Measurements from ENCODE around the gene KCNA1. TPM values are rescaled to one million over a fixed set of nuclear protein-coding genes. Genes with fewer than 3 reads are reported as not detected.

KCNA1 gene
- total and polyA plus RNA-seq, 5 experiments from 2014 or later: not detected

DNA sequence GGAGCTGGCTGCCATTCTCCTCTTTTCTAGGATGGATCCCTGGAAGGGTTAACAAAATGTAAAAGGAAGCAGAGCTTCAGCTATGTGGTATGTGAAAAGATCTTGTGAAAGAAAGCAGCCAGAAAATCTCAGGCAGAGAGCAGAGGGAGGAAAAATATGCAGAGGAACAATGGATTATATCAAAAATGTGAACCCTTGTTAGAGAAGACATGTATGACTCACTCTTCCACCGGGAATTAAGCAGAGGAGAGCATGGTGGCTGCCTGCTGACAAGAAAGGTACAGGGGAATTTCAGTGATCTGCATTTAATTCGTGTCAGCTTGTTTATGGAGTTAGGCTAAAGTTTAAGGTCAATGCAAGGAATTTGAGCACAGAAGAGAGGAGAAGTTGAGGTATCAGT lies 46.3 kb downstream of the KCNA1 start:
- H3K4me1 Mint-ChIP-seq: no peaks in the 10 kb centered on the region
- H3K9me3 Mint-ChIP-seq: peaks cover 0 to 2% (median 0%) of the 10 kb centered on the region in 9 donors
- no peaks in the 10 kb centered on the region for H3K36me3 Mint-ChIP-seq
- no peak for DNase-seq
- H3K4me3 Mint-ChIP-seq: no peak overlapping the region
- ATAC-seq: no peak
- H3K27ac Mint-ChIP-seq: no peak overlapping the region
- POLR2A ChIA-PET: no interaction called here
- peaks cover 26 to 53% (median 36%) of the 10 kb centered on the region in 5 donors for H3K27me3 Mint-ChIP-seq

DNA sequence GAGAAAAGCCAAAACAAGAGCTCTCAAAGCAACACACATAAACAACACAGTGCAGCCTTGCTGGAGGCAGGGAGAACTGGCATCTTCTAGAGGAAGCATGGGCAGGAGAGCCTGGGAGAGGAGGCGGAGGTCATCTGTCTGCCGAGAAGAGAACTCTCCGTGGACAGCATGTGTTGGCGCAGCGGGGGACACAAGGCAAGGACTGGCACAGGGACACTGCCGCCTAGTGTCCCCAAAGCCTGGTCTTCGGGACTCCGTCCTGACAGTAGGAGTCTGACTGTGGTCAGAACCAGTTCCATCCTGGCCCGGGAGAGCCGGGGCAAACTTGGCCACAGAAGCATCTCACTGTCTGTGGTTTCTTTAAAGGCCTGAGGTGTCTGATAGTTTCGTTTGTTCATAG lies 47.3 kb downstream of the KCNA1 start:
- H3K4me3 Mint-ChIP-seq: no peak overlapping the region
- no peak for ATAC-seq
- no peaks in the 10 kb centered on the region for H3K36me3 Mint-ChIP-seq
- peaks cover 30 to 62% (median 42%) of the 10 kb centered on the region in 5 donors for H3K27me3 Mint-ChIP-seq
- DNase-seq: no peak
- H3K27ac Mint-ChIP-seq: no peak overlapping the region
- POLR2A ChIA-PET: no interaction called here
- H3K9me3 Mint-ChIP-seq: peaks cover 0 to 2% (median 0%) of the 10 kb centered on the region in 9 donors
- no peaks in the 10 kb centered on the region for H3K4me1 Mint-ChIP-seq

DNA sequence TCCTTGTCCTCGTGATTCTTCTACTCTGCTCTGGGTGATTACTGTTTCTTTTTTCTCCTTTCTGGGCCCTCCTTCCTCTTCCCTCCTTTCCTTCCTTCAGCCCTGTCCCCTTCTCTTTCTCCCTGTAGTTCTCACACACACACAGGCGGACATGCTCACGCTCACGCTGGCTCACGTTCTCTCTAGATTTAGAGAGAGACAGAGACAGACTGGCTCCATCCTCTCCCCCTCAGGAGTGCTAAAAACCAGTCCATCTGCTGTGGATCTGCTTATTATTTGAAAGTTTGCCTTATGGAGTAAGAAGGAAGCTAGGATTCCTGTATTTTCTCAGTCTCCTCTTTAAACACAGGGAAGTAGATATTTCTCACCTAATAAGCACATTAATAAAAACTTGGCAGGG lies 48.1 kb downstream of the KCNA1 start:
- H3K4me1 Mint-ChIP-seq: no peaks in the 10 kb centered on the region

DNA sequence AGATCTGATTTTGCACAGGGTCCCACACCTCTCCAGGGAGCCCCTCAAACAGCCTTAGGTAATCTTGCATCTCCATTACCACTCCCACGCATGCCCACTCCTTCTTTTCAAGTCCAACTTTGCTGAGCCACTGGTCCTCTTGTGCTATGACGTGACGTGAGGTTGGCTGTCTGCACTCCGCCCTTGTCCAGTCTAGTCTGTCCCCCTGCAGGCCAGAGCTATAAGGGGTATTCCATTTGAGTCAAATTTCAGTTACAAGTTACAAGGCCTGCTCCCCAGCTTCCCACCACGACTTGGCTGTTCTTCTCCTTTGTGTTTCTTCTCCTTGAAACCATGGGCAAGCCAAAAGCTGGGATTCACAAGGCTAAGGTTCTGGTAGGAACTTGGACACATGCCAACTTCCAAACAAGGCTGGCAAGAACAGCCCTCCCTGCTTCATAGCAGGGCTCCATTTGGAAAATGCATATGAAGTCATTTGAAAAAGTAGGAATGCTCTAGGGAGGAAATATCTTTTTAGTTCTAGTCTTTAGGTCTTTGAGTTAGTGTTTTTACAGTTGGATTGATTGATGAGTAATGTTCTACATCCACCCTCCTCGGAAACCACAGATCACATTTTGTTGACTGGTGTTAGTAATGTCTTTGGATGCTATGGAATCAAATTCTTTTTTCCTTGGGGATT lies 49.1 kb downstream of the KCNA1 start:
- POLR2A ChIA-PET: no interaction called here
- ATAC-seq (no peak), DNase-seq (no peak)
- no peaks in the 10 kb centered on the region for H3K4me1 Mint-ChIP-seq
- H3K27ac Mint-ChIP-seq: peak overlapping the region in 1 of 10 donors; percentile 20
- H3K9me3 Mint-ChIP-seq: peaks cover 0 to 2% (median 0%) of the 10 kb centered on the region in 9 donors
- no peak overlapping the region for H3K4me3 Mint-ChIP-seq
- H3K36me3 Mint-ChIP-seq: no peaks in the 10 kb centered on the region
- H3K27me3 Mint-ChIP-seq: peaks cover 30 to 69% (median 39%) of the 10 kb centered on the region in 5 donors

More for the DNA sequence above, 48.1 kb downstream of the KCNA1 start:
- H3K27ac Mint-ChIP-seq: no peak overlapping the region
- H3K27me3 Mint-ChIP-seq: peaks cover 30 to 68% (median 42%) of the 10 kb centered on the region in 5 donors
- DNase-seq: no peak
- POLR2A ChIA-PET: no interaction called here
- peaks cover 0 to 2% (median 0%) of the 10 kb centered on the region in 9 donors for H3K9me3 Mint-ChIP-seq
- ATAC-seq: no peak
- no peaks in the 10 kb centered on the region for H3K36me3 Mint-ChIP-seq
- H3K4me3 Mint-ChIP-seq: no peak overlapping the region

DNA sequence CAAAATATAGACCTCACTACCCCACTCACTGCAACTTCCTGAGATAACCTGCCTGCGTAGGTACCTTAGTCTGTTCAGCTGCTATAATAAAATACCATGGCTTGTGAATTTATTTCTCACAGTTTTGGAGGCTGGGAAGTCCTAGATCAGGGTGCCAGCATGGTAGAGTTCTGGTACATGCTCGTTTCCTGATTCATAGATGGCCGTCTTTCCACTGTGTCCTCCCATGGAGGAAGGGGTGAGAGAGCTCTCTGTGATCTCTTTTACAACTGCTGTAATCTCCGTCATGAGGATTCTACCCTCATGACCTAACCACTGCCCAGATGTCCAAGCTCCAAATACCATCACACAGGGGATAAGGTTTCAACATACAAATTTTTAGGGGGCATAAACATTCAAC lies 49.7 kb downstream of the KCNA1 start:
- Mint-ChIP-seq H3K4me3 (no peak overlapping the region), H3K9me3 (no peaks in the 10 kb centered on the region), H3K4me1 (no peaks in the 10 kb centered on the region), H3K27ac (no peak overlapping the region), H3K27me3 (peaks cover 34 to 74% (median 45%) of the 10 kb centered on the region in 5 donors), H3K36me3 (no peaks in the 10 kb centered on the region)
- POLR2A ChIA-PET: no interaction called here
- DNase-seq: no peak
- no peak for ATAC-seq

DNA sequence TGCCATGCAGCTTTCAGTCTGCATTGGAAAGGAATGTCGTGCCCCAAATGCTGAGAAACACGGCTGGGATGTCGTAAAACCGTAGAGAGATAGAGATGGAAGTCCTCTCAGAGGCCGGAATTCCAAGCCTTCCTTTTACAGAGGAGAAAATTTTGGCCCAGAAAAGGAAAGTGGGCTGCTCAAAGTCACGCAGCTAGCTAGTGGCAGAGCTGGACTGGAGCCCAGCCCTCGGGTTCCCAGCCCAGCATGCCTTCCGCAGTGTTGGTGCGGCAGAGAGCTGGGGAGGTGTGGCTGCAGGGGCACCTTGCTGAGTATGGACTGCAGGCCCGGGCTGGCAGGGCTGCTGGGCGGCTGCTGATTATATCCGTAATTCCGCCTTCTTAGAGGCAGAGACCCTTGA lies 50.3 kb downstream of the KCNA1 start:
- Mint-ChIP-seq H3K4me1 (no peaks in the 10 kb centered on the region), H3K27me3 (peaks cover 35 to 79% (median 47%) of the 10 kb centered on the region in 5 donors), H3K27ac (no peak overlapping the region), H3K36me3 (no peaks in the 10 kb centered on the region), H3K9me3 (no peaks in the 10 kb centered on the region), H3K4me3 (no peak overlapping the region)
- POLR2A ChIA-PET: no interaction called here
- DNase-seq (no peak), ATAC-seq (no peak)

DNA sequence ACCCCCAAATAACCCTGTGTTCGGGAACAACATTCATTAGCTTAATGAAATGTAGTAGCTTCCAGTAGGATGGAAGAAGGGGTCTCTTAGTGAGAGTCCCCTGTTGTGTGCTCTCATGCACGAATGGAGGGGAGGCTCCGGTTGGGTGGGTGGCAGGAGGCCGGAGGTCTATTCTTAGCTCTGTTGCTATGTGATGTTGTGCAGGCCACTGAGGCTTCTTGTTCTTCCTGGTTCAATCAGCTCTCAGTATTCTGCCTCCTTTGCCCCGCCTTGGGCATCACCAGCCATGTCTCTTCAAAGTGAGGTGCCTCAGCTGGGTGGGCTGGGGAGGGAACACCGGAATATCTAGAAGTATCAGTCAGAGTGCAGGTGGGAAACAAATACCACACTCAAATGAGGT lies 50.8 kb downstream of the KCNA1 start:
- DNase-seq (no peak), ATAC-seq (no peak)
- H3K4me1 Mint-ChIP-seq: no peaks in the 10 kb centered on the region
- POLR2A ChIA-PET: no interaction called here
- peaks cover 33 to 78% (median 44%) of the 10 kb centered on the region in 5 donors for H3K27me3 Mint-ChIP-seq
- no peak overlapping the region for H3K27ac Mint-ChIP-seq
- no peaks in the 10 kb centered on the region for H3K9me3 Mint-ChIP-seq
- H3K36me3 Mint-ChIP-seq: no peaks in the 10 kb centered on the region
- no peak overlapping the region for H3K4me3 Mint-ChIP-seq

DNA sequence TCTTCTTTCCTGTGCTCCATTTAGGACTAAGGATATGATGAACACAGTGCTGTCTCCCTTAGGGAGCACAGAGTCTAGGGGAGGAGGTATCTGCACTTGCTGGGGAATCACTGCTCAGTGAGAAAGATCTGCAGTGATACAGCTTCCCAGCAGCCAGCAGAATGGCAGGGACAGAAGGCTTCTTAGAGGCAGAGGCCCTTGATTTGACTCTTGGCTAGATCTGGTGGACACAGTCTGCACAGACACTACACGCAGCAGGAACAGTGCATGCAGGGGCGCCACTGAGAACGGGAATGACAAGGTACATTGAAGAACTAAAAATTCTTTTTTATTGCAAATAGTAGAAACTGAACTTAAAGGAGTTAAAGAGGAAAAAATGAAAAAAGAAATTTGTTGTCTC lies 51.6 kb downstream of the KCNA1 start:
- ATAC-seq: no peak
- Mint-ChIP-seq H3K27me3 (peaks cover 28 to 70% (median 38%) of the 10 kb centered on the region in 5 donors), H3K36me3 (no peaks in the 10 kb centered on the region), H3K27ac (peak overlapping the region in 1 of 10 donors; percentile 9), H3K4me3 (no peak overlapping the region), H3K9me3 (no peaks in the 10 kb centered on the region), H3K4me1 (no peaks in the 10 kb centered on the region)
- POLR2A ChIA-PET: no interaction called here
- no peak for DNase-seq

DNA sequence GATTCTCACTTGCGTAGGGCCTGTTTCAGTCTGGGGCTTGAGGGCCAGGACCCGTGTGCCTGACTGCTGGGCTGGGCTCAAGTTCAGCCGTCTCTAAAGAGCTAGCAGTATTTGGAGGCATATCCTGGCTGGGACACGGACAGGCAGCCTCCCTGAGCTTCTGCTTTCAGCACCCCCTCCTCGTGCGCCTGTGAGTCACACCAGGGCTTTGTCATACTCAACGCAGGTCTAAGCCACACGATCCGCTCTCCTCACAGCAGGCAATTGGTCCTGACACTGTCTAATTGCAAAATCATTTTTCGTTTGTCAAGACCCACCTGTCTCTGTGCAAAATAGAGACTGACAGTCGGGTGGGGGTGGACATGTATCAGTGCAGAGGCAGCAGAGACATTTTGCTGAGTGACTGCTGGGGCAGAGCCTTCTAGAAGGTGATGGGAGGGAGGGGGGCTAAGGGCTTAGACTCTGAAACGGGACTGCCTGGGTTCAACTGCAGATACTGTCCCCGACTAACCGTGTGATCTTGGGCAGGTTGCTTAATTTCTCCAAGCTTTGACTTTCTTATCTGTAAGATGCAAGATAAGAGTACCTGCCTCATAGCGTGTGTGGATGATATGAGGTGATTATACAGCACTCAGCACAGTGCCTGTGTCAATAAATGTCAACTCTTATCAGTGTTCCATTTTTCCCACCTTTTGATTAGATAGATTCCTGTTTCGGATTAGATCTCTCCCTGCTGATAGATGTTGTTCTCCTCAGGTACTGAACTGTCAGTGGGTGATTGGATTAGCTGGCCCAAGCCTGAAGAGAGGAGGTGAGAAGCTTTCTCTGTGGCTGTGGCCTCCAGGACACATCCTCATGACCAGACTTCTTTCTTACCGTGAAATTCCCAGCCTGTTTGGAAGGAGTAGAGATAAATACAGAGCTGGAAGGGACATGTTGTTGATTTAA lies 53.1 kb downstream of the KCNA1 start:
- ATAC-seq: no peak
- POLR2A ChIA-PET: no interaction called here
- no peaks in the 10 kb centered on the region for H3K4me1 Mint-ChIP-seq
- H3K27ac Mint-ChIP-seq: no peak overlapping the region
- no peaks in the 10 kb centered on the region for H3K9me3 Mint-ChIP-seq
- H3K4me3 Mint-ChIP-seq: no peak overlapping the region
- no peak for DNase-seq
- H3K36me3 Mint-ChIP-seq: no peaks in the 10 kb centered on the region
- peaks cover 20 to 67% (median 31%) of the 10 kb centered on the region in 5 donors for H3K27me3 Mint-ChIP-seq

Other genes with a start within 250 kb of the KCNA1 start
- under 1 TPM in 1 of 2 experiments, not detected in 1; 0.86 TPM for gene GALNT8, start 189.5 kb upstream of the KCNA1 start, total RNA-seq
- under 1 TPM in 1 of 3 donors, not detected in 2; 0.89 TPM for gene GALNT8, start 189.5 kb upstream of the KCNA1 start, polyA plus RNA-seq
- gene KCNA5, start 134.0 kb downstream of the KCNA1 start, total RNA-seq: not detected
- gene KCNA5, start 134.0 kb downstream of the KCNA1 start, polyA plus RNA-seq: not detected

Data from naive thymus-derived CD8-positive, alpha-beta T cell (primary cell).